Activated CD4-positive, alpha-beta T cell treated with anti-CD3 and anti-CD28 coated beads, Interleukin-2, amount 50 U/mL, for 1 hour (primary cell): ENCODE results near the gene CENPA.

Source experiments
- DNase-seq: peaks from one replicate; pipeline ENCODE4 v3.0.0-alpha.2; 2020

The CENPA gene

DNA sequence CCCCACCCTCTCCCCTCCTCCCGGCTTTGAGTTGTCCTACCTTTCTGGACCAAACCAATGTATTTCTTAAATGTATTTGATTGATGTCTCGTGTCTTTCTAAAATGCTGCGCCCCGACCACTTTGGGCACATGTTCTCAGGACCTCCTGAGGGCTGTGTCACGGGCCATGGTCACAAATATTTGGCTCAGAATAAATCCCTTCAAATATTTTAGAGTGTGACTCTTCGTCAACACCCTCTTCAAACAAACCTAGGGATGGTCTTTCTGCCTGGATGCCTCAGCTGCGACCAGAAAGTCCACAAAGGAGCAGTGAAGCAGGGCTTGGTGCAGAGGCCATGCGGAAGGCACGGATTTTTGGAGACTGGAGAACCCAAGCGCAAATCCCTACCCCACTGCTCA is 22.8 kb upstream of the CENPA start:
- no peak for DNase-seq

DNA sequence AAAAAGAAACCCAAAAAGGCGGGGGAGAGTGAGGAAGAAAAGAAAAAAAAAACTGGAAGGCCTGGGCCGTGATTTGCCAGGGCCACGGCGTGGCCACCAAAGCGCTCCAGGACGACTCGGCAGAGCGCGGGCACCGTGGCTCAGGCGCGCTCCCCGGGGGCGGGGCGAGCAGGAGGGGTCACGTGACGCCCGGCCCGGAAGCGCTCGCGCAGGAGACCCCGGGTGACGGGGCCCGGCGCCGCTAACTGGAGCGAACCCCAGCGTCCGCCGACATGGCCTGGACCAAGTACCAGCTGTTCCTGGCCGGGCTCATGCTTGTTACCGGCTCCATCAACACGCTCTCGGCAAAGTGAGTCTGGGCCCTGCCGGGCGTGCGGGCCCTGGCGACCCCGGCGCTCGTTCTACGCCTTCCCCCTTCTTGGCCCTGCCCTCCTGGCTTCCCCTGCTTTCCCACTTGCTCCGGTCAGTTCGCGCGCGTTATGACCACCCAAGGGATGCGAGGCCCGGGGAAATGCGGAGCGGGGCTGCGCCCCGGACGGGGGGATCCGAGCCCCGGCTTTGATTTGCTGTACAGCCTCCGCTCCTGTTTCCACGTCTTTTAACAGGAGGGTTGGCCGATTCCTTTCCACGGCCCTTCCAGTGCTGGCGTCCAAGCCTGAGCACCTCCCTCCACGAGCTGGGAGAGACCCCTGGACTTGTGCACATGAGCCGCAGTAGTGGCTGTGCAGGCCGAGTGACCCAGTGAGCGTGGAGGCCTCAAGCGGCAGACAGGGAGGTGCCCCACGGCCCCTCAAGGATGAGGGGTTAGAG is 21.6 kb upstream of the CENPA start, which contains the start of gene SLC35F6:
SLC35F6 (plus strand) TSS at position 207 of the 810 bp plus-strand sequence; CDS start at position 273, 66 bp downstream.
- DNase-seq: peak; percentile 80

DNA sequence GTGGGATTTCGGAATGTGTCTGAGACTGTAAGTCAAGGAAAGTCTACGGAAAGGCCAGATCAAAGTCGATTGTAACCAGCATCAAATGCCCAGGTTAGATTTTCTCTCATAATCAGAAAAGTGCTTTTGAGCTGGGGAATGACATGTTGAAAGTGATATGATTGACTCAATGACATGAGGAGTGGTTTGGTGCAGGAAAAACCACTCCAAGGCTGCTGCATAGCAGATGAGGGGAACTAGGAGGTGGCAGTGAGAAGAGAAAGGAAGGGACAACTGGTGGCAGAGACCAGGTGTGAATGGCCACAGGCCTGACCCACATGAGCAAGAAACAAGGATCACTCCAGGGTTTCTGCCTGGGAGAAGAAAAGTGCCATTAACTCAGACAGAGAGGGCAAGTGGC is 20.9 kb upstream of the CENPA start:
- DNase-seq: no peak

DNA sequence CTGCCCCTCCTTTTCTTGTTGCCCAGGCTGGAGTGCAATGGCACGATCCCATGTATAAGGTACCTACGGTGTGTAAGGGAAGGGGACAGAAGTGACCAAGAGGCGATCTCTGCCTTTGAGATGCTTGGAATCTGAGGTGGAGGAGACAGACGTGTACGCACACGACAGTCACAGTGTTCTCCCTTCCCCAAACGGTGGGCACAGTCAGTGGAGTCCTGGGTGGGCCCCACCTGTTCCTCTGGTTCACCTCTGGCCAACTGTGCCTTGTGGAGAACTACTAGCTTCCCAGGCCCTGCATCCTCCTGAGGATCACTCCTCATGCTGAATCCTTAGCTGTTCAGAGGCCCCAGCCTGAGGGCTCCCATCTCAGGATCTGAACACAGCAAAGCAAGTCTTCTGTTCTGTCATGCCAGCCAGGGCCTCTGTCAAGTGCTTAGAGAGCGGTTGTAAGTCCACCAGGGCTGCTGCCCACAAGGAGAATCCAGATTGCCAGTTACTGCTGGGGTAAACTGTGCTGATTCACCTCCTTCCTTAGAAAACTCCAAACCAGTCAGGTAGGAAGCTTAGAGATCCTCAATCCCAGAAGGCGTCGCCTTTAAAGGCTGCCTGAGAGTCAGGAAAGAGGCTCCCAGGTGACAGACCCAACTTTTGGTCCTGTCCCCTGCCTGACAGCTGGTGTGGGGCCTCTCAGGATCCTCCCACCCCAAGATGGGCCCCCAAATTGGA is 20.2 kb upstream of the CENPA start:
- DNase-seq: no peak

DNA sequence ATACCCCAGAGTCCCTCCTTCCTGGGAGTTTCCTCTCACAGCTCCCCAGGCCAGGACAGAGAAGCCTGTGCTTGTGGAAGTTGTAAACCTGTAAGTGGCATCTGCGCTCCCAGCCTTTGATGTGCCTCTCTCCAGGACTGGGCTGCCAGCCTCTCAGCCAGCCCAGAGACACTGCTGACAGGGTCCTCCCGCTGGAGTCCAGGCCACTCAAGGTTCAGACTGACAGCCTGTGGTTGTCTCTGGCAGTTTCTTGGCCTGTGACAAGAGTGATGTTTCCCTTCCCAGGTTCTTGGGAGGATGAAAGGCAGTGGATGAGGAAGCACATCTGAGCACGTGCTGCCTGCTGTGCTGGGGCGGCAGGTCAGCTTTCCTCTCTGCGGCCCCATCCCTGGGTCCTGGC is 18.7 kb upstream of the CENPA start:
- no peak for DNase-seq

DNA sequence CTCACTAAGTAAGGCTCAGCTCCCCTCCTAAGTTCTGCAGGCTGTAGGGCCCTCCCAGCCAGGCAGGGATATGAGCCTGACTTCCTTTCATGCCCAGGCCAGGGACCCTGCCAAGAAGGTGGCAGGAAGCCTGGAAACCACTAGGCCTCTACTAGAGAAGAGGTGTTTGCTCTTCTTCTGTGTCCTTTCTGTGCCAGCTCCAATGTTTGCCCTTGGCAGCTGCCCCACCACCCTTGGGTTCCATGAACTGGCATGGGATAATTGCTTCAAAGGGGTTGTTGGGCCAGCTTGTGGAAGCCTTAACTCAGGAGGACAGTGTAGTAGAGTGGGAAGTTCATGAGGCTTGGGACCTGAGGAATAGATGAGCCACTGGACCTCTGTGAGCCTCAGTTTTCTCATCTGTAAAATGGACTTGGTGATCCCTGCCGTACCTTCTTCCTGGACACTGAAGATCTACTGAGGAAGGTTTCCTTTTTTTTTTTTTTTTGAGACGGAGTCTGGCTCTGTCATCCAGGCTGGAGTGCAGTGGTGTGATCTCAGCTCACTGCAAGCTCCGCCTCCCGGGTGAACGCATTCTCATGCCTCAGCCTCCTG is 17.9 kb upstream of the CENPA start:
- DNase-seq: no peak

DNA sequence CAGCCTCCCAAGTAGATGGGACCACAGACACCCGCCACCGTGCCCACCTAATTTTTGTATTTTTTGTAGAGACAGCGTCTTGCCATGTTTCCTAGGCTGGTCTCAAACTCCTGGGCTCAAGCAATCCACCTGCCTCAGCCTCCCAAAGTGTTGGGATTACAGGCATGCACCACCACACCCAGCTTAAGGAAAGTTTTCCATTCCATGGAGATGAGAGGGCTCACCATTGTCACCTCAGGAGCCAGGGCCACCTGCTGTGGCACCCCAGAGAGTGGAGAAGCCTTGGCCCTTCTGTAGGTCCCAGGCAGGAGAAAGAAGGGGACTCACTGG is 17.1 kb upstream of the CENPA start:
- no peak for DNase-seq

DNA sequence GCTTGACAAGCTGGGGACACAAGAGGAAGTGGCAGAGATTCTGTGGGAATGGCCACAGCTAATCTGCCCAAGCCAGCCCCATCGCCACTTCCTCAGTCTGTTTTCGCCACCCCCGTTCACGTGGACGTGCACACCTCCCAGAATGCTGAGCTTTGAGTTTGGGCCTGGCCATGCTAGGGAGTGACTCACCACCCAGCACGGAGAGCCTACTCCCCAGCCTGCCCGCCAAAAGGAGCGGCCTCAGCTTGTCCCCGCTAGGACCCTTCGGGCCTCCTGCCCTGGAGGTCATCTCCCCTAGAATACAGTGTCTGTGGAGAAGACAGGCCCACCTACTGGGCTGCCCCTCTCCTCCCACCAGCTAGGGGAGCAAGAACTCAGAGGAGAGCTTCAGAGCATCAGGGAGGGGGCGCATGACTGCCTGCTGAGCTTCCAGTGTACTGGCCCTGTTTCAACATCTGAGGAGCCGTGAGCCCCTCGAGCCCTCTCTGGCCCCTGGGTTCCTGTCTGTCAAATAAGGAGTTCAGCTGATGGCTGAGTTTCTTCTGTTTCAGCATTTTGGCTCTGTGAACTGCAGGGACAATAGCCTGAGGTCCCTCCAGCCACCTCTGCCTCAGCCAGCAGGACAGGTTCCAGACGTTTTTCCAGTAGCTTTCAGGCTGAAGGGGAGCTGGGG is 16.6 kb upstream of the CENPA start:
- no peak for DNase-seq

DNA sequence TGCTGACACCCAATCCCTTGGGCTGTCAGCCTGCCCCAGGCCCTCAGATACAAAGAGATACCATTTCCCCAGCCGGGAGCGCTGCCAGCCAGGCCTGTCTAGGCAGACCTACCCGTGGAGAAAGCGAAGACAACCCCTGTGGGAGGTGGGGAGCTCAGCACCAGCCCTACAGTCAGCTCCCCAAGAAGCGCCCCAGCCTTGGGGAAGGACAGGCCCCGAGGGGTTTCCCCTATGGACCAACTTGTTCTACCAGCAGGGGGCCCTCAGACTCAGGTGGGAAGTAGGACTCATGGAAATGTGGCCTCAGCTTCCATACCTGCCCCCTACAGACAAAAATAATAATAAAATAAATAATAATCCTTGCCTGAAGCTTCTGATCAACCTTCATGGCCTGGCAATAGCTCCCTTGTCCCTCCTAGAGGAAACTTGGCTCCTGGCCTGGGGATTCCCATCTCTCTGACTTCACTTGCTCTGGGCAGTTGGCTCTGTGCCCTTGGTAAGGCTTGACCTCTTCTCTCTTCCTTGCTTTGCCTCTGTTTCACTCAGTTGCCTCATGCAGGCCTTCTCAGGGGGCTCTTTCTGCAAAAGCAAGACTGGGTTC is 14.8 kb upstream of the CENPA start:
- DNase-seq: peak; percentile 15

DNA sequence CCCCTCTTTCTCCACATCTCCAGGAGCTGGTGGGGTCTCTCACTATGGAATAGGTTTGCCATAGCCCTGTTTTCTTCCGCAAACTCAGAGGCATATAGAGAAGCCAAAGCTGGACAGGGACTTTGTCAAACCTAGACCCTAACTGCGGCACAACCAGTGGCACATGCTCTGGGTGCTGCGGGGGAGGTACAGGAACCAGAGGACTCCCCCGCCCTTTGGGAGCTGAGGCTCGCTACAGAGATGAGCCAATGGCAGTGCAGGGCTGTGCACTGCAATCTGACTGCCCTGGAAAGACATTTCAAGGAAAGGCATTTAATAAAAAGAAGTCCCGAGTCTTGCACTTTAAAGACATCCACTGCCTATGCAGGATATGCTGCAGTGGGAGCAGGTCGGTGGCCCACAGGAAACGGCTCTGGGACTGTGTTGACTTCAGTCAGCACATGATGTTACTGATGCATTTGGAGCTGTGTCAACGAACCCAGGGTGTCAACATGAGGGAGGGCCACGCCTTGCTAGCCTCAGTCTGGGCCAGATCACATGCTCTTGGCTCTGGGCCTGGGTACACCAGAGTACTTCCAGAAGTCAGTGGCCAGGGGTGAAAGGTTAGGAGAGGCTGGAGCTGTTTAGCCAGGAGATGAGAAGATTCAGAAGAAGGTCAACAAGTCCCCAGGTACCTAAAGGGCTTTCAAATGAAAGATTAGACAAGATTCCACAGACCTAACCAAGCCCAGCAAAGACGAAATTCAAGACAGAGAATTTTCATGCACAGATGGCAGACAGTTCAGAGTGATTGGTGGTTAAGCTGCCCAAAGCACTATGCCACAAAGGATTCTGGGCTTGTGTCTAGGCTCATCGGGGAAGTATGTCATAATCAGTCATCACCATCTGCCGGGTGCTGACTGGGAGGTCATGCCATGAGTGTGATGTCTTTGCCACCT is 13.5 kb upstream of the CENPA start:
- DNase-seq: peak; percentile 13

DNA sequence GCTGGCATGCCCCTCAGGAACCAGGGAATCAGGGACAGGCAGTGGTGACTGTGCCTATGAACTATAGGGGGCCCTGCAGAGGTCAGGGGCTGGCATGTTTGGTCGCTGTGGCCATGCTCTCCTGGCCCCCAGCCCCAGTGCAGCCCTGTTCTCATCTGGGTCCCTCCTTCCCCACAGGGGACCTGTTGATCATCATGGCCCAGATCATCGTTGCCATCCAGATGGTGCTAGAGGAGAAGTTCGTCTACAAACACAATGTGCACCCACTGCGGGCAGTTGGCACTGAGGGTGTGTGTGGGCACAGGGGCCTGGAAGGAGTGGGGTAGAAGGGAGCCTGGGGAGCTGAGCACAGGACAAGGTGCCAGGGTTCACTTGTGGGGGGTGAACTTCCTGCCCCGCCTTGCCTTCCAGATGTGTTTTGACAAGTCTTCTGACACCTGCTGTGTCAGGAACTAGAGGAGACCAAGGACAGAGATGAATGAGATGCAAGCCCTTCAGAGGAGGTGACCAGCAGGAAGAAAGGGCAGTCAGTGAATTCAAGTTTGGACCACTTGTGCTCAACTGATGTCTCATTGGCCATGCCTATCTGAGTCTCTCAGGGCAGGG is 9.6 kb upstream of the CENPA start:
- DNase-seq: no peak

DNA sequence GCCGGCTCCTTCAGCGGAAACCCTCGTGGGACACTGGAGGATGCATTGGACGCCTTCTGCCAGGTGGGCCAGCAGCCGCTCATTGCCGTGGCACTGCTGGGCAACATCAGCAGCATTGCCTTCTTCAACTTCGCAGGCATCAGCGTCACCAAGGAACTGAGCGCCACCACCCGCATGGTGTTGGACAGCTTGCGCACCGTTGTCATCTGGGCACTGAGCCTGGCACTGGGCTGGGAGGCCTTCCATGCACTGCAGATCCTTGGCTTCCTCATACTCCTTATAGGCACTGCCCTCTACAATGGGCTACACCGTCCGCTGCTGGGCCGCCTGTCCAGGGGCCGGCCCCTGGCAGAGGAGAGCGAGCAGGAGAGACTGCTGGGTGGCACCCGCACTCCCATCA is 7.8 kb upstream of the CENPA start:
- DNase-seq: no peak

DNA sequence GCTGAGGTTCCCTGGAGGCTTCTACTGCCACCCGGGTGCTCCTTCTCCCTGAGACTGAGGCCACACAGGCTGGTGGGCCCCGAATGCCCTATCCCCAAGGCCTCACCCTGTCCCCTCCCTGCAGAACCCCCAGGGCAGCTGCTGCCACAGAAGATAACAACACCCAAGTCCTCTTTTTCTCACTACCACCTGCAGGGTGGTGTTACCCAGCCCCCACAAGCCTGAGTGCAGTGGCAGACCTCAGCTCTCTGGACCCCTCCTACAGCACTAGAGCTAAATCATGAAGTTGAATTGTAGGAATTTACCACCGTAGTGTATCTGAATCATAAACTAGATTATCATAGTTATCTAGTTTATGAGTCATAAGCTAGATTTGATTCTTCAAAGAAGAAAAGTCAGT is 7.3 kb upstream of the CENPA start:
- no peak for DNase-seq

DNA sequence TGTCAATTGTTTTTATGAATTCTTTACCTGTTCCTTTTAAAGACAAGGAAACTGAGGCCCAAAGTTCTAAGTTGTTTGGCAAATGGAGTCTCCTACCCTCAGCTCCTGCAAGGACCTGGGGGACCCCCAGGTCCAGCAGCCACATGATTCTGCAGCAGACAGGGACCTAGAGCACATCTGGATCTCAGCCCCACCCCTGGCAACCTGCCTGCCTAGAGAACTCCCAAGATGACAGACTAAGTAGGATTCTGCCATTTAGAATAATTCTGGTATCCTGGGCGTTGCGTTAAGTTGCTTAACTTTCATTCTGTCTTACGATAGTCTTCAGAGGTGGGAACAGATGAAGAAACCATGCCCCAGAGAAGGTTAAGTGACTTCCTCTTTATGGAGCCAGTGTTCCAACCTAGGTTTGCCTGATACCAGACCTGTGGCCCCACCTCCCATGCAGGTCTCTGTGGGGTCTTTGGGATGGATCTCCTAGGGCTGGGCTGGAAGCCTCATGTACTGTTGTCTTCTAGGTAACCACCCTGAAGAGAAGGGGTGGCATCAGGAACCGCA is 5.6 kb upstream of the CENPA start:
- DNase-seq: no peak

DNA sequence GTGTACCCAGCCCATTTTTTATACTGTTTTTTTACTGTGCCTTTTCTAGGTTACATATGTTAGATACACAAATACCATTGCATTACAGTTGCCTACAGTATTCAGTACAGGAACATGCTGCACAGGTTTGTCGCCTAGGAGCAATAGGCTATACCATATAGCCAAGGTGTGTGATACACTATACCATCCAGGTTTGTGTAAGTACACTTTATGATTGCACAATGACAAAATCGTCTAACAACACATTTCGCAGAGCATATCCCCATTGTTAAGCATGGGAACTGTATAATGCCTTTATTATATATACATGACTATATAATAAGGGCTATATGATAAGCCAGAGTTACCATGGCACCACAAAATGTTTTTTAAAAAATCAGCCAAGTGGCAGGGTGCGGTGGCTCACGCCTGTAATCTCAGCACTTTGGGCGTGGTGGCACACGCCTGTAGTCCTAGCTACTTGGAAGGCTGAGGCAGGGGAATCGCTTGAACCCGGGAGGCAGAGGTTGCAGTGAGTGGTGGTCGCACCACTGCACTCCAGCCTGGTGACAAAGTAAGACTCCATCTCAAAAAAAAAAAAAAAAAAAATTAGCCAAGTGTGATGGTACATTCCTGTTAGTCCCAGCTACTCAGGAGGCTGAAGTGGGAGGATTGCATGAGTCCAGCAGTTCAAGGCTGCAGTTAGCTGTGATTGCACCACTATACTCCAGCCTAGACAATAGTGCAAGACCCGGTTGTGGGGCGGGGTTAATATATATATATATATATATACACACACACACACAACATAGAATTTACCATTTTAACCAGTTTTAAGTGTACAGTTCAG is 2.8 kb upstream of the CENPA start:
- no peak for DNase-seq

DNA sequence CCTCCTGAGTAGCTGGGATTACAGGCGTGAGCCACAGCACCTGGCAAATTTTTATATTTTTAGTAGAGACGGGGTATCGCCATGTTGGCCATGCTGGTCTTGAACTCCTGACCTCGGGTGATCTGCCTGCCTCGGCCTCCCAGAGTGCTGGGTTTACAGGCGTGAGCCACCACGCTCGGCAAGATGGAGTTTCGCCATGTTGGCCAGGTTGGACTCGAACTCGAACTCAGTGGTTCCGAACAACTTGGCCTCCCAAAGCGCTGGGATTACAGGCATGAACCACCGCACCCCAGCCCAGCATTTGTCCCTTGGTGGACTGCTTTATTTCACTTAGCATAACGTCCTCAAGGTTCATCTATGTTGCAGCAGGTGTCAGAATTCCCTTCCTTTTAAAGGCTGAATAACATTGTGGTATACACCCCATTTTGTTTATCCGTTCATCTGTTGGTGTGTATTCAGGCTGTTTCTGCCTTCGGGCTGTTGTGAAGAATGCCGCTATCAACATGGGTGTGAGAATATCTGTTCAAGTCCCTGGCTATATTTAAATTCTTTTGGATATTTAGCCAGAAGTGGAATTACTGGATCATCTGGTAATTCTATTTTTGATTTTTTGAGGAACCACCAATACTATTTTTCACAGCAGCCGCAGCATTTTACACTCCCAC is 1.2 kb upstream of the CENPA start:
- DNase-seq: no peak

DNA sequence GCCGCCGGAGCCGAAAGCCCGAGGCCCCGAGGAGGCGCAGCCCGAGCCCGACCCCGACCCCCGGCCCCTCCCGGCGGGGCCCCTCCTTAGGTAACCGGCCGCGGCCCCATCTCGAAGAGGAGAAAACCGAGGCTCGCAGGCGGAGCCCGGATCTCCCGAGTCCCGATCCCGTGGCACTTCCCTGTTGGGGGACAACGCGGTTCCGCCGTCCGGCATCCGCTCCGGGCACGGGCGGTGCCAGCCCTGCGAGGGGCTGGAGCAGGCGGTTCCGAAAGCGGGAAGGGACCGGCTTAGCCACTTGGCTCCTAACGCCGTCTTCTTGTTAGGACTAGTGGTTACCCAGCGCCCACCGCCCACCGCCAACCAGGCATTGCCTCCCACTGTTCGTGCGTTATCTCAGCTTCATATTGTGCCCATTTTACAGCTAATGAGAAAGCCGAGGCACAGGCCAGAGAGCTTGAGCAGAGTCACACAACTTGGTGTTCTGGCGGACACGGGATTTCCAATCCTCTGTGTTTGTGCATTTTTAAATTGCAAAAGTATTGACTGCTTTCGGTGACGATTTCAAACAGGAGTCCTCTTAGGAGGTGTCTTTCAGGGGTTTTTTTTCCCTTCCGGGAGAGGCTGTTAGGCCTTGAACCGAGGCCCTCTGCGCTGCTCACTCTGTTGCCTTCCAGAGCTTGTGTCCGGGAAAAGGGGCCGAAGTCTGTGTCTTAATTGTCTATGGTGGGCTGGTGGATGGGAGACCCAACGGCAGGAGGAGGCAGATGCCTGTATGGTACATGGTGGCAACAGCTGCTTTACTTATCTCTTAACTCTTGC is 562 bp downstream of the CENPA start:
- no peak for DNase-seq

DNA sequence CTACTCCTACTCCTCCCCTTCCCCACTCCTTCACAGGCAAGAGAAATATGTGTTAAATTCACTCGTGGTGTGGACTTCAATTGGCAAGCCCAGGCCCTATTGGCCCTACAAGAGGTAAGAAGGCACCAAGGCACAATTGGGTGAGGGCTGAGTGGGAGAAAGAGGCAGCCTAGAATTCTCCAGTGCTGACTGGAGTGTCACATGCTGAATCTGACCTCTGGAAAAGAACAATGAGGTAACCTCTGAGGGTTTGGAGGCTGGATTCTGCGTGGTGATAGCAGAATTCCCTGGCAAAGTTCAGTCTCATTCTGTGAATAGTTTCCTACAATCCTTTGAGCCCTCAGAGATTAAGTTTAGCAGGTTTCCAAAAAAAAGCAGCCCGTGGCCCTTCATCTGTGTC is 6.9 kb downstream of the CENPA start:
- no peak for DNase-seq

DNA sequence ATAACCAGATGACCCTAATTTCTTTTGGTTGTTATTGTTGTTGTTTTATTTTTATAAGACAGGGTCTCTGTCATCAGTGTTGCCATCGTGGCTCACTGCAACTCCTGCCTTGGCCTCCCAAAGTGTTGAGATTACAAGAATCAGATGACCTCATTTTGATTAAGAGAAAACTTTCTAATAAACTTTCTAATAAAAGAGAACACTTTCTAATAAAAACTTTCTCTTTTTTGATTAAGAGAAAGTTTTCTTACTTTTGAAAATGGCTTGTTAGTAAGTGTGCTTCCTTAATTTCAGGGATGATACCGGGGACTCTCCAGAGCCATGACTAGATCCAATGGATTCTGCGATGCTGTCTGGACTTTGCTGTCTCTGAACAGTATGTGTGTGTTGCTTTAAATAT is 7.7 kb downstream of the CENPA start:
- no peak for DNase-seq
